GM21786 (cell line): ENCODE data around the gene SOX14.

Source experiments
- ATAC-seq: cut with Tn5 transposase; IDR thresholded peaks from one replicate; pipeline ENCODE4 v1.9.1; 2021; ENCODE audit not compliant: unreplicated experiment

Gene SOX14

GRCh38 chr3:137764001-137764433, at the start of gene SOX14:
TSS of gene SOX14 (plus strand) at chr3:137764315. CDS start at chr3:137764785, 470 bp downstream.
- ATAC-seq, result no peak

DNA sequence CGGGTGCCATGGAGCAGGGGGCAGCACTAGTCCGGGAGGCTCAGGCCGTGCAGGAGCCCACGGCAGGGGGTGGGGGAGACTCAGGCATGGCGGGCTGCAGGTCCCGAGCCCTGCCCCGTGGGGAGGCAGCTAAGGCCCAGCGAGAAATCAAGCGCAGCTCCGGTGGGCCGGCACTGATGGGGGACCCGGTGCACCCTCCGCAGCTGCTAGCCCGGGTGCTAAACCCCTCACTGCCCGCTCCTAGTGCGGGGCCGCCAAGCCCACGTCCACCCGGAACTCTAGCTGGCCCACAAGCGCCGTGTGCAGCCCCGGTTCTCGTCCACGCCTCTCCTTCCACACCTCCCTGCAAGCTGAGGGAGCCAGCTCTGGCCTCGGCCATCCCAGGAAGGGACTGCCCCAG, 49.6 kb upstream of the SOX14 start:
- ATAC-seq, result no peak

DNA sequence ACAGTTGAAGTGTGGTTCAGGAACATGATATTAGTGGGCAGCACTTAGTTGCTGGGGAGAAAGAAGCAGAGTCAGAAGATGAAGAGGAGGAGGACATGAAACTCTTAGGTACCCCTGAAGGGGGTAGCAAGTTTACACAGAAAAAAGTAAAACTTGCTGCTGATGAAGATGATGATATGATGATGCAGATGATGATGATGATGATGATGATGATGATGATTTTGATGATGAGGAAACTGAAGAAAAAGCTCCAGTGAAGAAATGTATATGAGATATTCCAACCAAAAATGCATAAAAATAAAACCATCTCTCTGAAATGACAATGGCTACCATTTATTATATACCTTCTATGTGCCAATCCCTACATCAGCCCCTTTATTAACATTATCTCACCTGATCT, 39.9 kb upstream of the SOX14 start:
- ATAC-seq, result no peak

GRCh38 chr3:137737208-137737607, 26.9 kb upstream of the SOX14 start:
- ATAC-seq, result no peak

GRCh38 chr3:137738710-137739109, 25.4 kb upstream of the SOX14 start:
- ATAC-seq, result no peak

- ATAC-seq, result no peak
Observed at GRCh38 chr3:137743608-137744007, 20.5 kb upstream of the SOX14 start.

DNA sequence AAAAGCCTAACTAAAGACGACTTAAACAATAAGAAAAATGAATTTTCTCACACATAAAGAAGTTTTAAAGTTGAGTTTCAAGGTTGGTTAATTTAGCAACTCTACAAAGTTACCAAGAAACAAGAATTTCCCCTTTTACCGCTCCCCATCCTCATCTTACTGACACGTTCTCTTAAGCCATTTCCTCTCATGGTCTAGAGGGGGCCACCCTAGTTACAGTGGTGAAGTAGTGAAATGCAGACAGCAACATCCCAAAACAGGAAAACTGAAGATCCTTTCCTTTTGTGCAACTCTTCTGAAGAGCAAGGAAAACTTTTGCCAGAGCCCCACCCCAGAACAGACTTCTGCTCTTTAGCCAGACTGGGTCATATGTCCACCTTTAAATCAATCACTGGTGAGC, 17.3 kb upstream of the SOX14 start:
- ATAC-seq, result no peak

DNA sequence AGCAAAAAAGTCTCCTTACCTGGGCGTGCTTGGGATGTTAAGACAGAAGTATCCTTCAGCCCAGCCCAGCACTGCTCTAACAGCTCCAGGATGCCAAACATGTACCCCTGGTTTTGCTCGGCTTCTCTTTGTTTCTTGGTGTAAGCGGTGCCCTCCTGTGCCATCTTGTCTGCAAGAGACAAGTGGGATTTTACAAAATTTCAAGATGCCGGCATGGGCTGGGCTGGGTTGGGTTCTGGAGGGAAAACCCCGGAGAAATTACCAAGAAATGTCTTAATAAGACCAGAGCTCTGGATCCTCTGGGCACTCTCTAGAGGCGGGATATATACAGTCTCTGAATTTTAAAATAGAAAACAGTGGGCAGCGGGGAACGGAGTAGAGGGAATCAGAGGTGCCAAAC, 4.6 kb upstream of the SOX14 start:
- no peak for ATAC-seq

DNA sequence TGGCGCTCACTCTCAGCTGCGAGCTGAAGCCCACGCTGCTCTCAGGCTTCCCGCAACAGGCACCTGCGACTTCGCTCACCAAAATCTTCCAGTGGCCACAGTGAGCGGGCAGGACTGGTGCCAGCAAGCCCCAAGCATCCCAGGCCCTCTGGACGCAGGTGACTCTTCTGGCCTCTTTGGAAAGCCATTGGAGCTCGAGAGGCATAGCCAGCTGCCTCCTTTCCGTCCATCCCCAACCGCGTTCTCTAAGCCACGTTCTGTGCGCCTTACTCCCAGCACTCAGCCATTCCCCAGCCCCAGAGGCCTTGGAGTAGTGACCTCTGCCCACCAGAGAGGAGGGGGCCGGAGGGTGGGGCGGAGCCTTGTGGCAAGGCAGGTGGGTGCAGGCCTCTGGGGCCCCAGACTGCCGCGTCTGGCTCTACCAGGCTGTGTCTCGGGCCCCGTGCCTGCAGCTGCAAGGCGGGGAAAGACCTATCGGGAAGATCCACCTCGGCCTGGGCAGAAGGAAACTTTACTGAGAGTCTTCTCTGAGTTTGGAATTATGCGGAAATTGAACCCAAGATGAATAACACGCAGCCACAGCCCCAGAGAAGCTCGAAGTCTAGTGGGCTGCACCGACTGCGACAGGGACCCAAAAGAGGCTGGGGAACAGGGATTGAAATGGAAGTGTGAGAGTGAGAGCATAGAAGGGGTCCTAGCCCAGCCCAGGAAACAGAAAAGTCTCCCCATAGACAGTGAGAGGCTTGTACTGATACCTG, 3.6 kb upstream of the SOX14 start:
- ATAC-seq, result no peak

DNA sequence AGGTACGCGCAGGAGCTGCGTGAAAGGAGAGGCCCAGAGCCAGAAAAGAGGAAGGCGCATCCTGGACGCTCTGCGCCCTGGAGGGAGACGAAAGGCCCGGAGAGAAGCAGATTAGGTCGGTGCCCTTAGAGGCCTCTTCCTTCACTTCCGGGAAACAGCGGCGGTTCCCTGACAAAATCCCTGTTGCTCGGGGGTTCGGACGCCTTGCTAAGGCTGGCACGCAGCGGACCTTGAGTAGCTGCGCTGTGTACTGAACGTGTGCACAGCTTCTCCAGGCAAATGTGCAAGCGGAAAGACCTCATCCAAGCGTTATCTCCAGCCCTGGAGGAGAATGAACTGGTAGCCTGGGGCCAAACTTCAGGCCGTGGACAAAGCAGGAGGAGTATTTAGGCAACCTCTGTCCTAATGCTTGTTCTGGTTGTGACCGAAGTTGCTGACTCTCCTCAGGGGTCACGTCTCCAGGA, 3.0 kb upstream of the SOX14 start:
- no peak for ATAC-seq

- no peak for ATAC-seq
Observed at GRCh38 chr3:137761563-137762503, 2.3 kb upstream of the SOX14 start.

DNA sequence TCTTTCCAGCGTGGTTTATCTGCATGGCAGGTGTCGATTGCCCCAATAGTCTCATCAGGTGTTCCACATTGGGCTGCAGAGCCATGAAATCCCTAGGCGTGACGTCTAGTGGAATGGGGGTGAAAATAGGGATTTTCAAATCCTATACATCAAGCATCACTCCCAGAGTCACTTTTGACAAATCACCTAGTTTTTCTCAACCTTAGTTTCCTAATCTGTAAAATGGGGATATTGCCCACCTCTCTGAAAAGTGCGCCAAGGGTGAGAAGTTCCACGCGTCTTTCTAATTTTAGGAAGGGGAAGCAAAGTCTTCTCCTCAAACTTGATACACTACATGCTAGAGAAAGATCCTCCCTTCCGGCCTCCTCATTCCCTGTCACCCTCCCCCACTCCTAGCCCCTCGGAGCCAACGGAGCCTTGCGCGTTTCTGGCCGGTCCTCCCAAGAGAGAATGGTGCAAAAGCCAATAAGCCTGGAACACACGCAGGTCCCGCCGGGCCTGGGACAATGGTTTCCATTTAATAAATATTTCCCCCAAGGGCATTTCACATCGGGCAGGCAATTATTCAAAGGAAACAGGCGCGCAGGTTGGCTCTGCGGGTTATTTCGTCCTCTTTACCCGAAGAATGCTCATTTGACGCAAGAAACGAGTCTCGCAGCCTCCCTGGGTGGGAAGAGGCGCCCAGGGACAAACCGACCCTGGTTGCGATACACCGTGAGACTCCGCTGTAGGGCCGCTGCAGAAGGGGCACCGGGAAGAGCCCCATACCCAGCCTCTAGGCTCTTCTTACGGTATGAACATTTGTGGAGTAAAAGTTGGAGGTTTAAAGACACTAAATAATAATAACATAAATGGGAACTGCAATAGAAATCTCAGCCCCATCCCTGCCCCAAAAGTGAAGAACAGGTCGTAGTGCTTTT, 1.2 kb upstream of the SOX14 start:
- ATAC-seq, result no peak

- no peak for ATAC-seq
Observed at GRCh38 chr3:137763594-137763938, 549 bp upstream of the SOX14 start.

DNA sequence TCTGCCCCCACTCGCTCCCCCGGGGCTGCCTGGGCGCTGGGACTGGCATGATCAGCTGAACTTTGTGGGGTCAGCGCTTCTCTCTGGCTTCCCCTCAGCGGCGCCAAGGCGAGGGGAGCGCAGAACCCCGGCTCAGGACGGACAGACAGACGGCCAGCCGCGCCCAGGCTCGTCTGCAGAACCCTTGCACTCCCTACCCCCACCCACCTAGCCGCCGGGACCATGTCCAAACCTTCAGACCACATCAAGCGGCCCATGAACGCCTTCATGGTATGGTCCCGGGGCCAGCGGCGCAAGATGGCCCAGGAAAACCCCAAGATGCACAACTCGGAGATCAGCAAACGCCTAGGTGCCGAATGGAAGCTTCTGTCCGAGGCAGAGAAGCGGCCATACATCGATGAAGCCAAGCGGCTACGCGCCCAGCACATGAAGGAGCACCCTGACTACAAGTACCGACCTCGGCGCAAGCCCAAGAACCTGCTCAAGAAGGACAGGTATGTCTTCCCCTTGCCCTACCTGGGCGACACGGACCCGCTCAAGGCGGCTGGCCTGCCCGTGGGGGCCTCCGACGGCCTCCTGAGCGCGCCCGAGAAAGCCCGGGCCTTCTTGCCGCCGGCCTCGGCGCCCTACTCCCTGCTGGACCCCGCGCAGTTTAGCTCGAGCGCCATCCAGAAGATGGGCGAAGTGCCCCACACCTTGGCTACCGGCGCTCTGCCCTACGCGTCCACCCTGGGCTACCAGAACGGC, 621 bp downstream of the SOX14 start:
- ATAC-seq, result no peak

DNA sequence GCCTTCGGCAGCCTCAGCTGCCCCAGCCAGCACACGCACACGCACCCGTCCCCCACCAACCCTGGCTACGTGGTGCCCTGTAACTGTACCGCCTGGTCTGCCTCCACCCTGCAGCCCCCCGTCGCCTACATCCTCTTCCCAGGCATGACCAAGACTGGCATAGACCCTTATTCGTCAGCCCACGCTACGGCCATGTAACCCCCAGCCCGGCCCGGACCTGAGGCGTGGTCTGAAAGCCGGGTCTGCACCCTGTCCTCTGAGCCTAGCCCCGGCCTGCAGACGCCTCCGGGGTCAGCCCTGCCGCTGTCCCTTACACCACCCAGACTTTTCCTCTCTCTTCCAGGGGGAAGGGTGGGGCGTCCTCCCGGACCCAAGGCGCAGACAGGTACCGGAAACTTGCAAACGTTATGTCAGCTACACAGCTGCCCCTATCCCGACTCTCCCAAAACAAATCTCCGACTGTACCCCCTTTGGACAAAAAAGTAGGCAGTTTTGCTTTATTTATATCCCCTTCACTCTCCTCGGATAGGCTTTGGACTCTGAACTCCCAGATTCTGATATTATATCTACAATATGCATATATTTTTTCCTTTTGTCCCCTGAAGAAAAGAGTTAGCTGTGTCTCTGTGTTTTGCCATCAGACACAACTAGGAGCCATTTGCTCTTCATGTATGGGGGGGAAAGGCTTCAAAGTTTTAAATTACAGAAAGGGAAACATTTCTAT, 1.4 kb downstream of the SOX14 start:
- ATAC-seq, result no peak

GRCh38 chr3:137766041-137766875, 2.1 kb downstream of the SOX14 start:
- ATAC-seq, result no peak

- ATAC-seq, result no peak
Observed at GRCh38 chr3:137766876-137767537, 2.9 kb downstream of the SOX14 start.
